NT2/D1 (cell line): ENCODE data around the gene RBAK.
"Not testable (repeated sequence)": the region's sequence is repeated elsewhere in the genome, so short reads cannot be mapped to it uniquely, and the experiment has no call there.

ENCODE experiments used
- YY1 ChIP-seq: IDR thresholded peaks from 2 replicates; pipeline ENCODE4 v1.6.1; 2011; ENCODE audit not compliant: insufficient read length, insufficient read depth
- ZNF274 ChIP-seq: IDR thresholded peaks from 2 replicates; pipeline ENCODE4 v1.6.1; 2011; ENCODE audit warnings: mild to moderate bottlenecking, low read depth, low read length

DNA sequence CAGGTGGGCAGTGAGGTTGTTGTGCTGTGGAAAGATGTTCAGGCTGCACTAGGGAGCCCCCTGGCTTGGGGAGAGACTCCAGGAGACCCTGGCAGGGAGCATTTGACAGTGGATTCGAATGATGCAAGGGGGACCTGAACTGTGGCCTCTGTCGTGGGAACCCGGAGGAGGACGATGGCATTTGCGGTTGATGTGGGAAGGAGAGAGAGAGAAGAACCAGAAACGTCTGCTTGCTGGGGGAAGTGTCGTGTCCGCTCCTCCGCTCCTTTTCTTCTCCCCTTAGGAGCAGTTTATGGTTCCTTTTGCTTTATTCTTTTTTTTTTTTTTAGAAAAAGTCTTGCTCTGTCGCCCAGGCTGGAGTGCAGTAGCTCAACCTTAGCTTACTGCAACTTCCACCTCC, 12.5 kb upstream of the RBAK start:
- not testable (repeated sequence) for TF ChIP-seq ZNF274, YY1
